GM10248 (cell line): Measurements from ENCODE around the gene FMN1.
"Not testable (repeated sequence)": the region's sequence is repeated elsewhere in the genome, so short reads cannot be mapped to it uniquely, and the experiment has no call there.

Experiments
- CTCF ChIA-PET: fragments of 300-600 bp; sonication (Branson Sonifier 250); formaldehyde crosslinking; extraction: SDS; loops from one replicate; lab custom pipeline; 2021; ENCODE audit warnings: antibody characterized with exemption; lab: Yijun Ruan, JAX
- POLR2A ChIA-PET: fragments of 350-650 bp; sonication (Branson Sonifier 250); formaldehyde crosslinking; extraction: SDS; loops from one replicate; lab custom pipeline; 2020; ENCODE audit warnings: antibody characterized with exemption; lab: Yijun Ruan, JAX
- DNase-seq: peaks from one replicate; pipeline ENCODE4 v3.0.0; 2012; ENCODE audit errors: extremely low spot score
- CTCF ChIP-seq: IDR thresholded peaks from 2 replicates; pipeline ENCODE4 v1.5.1; 2012; ENCODE audit warnings: mild to moderate bottlenecking, low read depth; ENCODE audit errors: extremely low read depth, missing control alignments, control extremely low read depth

Gene FMN1

GRCh38 chr15:33074212-33074611, 120.3 kb downstream of the FMN1 start:
- no peak for TF ChIP-seq CTCF
- ChIA-PET CTCF (interaction anchor here (1.0 kb wide), 1 partner anchor 16 kb away, joined by 3 read pairs; no protein-coding TSS in a partner anchor), POLR2A (no interaction called here)
- no peak for DNase-seq

- DNase-seq = no peak
- ChIA-PET CTCF (no interaction called here), POLR2A (no interaction called here)
- TF ChIP-seq CTCF = no peak
These were observed 123.1 kb downstream of the FMN1 start for GRCh38 chr15:33071451-33071850.

- POLR2A ChIA-PET, DNase-seq, CTCF ChIA-PET: not testable (repeated sequence)
These were observed 124.6 kb downstream of the FMN1 start for GRCh38 chr15:33069903-33070302.

GRCh38 chr15:33069161-33069560, 125.4 kb downstream of the FMN1 start:
- POLR2A ChIA-PET = no interaction called here
- no peak for TF ChIP-seq CTCF
- CTCF ChIA-PET = interaction anchor here (1.6 kb wide), 1 partner anchor 18 kb away, joined by 4 read pairs; no protein-coding TSS in a partner anchor
- no peak for DNase-seq

- ChIA-PET POLR2A (no interaction called here), CTCF (interaction anchor here (1.6 kb wide), 1 partner anchor 18 kb away, joined by 4 read pairs; no protein-coding TSS in a partner anchor)
- DNase-seq = no peak
- TF ChIP-seq CTCF = no peak
These were observed 126.0 kb downstream of the FMN1 start for GRCh38 chr15:33068511-33068990.

- CTCF ChIA-PET = interaction anchor here (1.6 kb wide), 1 partner anchor 19 kb away, joined by 4 read pairs; no protein-coding TSS in a partner anchor
- POLR2A ChIA-PET = no interaction called here
- no peak for TF ChIP-seq CTCF
- DNase-seq = no peak
These were observed 126.5 kb downstream of the FMN1 start for GRCh38 chr15:33068007-33068481.

GRCh38 chr15:33067456-33067855, 127.1 kb downstream of the FMN1 start:
- no peak for DNase-seq
- POLR2A ChIA-PET = no interaction called here
- CTCF ChIA-PET = interaction anchor here (1.6 kb wide), 1 partner anchor 19 kb away, joined by 4 read pairs; no protein-coding TSS in a partner anchor

More at GRCh38 chr15:33067456-33067855, 127.1 kb downstream of the FMN1 start:
- TF ChIP-seq CTCF = no peak
